ENCODE measurements around the gene RET.

RET gene

DNA sequence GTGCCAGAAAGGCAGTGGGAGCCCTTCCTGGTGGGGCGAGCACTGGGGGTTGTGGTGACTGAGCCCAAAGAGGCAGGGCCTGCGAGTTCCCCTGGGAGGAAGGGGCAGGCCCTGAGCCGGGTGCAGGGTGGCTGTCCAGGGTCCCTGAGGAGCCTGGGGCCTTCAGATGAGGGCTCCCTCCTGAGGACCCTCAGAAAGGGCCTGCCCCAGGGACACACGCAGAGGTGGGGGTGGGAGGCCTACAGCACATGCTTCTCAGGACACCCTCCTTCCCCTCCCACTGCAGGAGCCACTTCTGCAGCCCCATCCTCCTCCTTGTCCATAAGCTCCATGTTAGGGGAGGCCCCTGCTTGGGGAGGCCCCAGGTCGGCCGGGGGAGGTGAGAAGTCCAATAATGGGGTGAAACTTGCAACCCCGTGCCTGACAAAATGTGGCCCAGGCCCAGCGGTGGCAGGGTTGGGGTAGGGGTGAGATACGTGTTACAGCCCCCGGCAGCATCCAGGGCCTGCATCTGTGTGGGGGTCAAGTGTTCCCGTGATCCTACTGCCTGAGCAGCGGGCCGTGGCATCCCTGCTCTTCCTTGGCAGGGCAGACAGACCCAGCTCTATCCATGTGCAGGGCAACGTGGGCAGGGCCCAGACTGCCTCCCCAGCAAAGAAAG is 31.8 kb upstream of the RET start:
- DNase-seq, result no peak

GRCh38 chr10:43045631-43046287 is 31.1 kb upstream of the RET start:
- DNase-seq, result no peak

- no peak for DNase-seq
These were observed 30.4 kb upstream of the RET start for GRCh38 chr10:43046288-43046991.

DNA sequence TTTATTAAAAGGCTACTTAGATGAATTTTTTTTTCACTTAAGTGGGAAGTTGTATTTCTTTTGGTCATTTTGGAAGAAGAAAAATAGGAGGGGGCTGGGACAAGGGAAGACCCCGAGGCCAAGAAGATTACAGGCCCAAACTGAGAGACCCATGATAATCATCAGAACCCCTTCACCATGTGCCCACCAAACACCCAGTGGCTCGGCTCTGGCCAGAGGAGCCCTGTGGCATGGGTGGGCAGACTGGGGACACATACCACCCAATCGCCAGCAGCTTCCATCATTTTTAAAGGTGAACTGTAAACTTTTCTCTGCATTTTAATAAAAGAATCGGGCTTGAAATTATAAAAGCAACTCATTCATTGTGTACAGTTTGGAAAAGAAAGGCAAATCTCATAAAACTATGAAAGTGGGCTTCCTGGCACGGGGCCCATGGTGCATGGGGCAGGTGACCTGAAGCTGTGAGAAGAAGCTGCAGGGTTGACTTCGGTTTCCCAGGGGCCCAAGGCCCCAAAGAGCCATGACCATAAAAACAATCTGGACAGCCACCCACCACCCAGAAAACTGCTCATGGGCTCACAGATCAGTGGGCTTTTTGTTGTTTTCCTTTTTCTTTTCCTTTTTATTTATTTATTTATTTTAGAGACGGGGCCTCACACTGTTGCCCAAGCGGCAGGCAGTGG is 29.4 kb upstream of the RET start:
- no peak for DNase-seq

- no peak for DNase-seq
These were observed 28.4 kb upstream of the RET start for GRCh38 chr10:43048301-43049051.

GRCh38 chr10:43049081-43049551 is 27.8 kb upstream of the RET start:
- DNase-seq, result no peak

GRCh38 chr10:43050011-43050410 is 26.9 kb upstream of the RET start:
- no peak for DNase-seq

GRCh38 chr10:43053825-43054224 is 23.0 kb upstream of the RET start:
- DNase-seq, result no peak

DNA sequence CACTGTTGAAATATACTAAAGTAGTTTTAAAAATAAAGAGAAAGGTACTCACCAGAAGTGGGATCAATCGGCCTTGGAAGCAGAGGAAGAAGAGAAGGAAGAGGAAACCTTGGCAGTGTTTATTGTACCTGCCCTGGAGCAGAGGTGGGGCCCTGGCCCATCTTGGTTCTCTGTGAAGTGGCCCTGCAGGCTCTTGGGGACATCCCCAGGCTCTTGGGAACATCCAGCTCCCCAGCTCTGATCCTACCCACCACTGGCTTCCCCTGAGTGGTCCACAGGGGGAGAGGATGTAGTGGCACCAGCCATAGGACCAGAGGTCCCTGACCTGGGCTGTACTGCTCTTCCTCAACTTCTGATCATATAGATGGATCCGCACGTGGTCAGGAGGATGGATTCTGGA is 22.3 kb upstream of the RET start:
- no peak for DNase-seq

DNA sequence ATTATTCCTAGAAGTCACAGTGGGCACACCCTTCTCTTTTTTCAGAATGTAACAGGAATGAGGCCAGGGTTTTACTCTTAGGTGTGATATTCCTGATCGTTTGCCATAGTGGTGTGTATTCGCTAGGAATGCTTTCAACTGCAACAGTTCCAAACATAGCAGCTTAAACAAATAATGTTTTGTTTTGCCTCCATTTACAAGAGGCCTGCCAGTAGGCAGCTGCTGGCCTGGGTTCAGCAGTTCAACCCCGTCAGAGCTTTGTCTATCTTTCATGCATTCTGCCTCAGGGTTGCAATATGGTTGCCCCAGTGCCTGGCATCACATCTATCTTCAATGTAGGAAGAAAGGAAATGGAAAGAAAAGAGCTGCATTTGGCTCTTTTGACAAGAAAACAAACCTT is 21.7 kb upstream of the RET start:
- no peak for DNase-seq

GRCh38 chr10:43055991-43056567 is 20.8 kb upstream of the RET start:
- DNase-seq, result no peak

DNA sequence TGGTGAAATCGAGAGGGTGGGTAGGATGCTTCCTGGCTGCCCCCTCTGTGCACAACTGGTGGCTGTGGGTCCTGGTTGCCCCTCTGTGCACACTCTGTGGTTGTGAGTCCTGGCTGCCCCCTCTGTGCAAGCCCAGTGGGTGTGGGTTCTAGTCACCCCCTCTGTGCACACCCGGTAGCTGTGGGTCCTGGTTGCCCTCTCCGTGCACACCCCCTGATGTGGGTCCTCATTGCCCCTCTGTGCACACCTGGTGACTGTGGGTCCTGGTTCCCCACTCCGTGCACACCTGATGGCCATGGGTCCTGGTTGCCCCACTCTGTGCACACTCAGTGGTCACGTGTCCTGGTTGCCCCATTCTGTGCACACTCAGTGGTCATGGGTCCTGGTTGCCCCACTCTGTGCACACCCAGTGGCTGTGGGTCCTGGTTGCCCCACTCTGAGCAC is 20.3 kb upstream of the RET start:
- no peak for DNase-seq

DNA sequence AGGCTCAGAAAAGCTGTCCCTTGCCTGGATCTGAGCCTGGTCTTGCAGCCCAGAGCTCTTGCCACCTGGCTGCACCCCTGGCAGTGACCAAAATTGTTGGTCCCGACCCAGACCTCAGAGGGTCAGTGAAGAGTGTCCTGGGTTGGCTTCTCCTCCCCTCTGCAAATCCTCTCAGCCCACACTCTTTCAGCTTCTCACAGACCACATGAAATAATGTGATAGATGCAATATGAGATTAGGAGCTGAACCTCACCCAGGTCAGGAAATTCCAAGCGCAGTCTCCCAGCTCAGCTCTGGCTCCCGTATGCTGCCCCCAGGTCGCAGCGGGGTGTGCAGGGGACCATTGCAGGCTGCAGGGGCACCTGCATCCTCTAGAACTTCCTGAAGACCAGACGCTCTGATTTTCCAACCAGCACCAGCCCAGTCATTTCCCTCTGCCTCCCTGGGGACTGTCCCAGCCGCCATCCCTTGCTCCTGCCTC is 19.6 kb upstream of the RET start:
- no peak for DNase-seq

GRCh38 chr10:43057831-43058340 is 19.0 kb upstream of the RET start:
- no peak for DNase-seq

DNA sequence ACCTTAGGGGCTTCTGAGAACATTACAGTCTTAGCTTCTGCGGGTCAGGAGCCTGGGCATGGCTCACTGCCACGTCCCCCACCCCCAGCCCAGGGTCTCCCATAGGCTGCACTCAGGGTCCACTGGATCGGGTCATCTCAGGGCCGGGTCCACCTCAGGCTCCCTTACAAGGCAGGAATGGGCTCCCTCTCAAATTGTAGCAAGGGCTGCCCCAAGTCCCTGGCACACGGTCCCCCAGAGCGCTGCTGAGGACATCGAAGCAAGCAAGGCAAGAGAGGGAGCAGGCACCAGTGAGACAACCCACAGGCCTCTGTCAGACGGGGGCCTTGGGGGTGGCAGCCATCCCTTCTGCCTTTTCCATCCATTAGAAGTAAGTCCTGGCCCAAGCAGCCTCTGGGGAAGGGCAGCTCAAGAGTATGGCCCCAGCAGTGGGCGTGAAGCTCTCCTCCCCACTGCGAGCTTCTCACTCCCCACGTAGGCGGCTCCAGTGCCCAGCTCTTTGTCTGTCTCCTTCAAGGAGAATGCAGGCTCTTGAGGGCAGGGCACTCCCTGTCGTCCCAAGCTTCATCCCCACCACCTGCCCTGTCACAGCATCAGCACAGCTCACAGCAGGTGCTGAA is 18.0 kb upstream of the RET start:
- no peak for DNase-seq

DNA sequence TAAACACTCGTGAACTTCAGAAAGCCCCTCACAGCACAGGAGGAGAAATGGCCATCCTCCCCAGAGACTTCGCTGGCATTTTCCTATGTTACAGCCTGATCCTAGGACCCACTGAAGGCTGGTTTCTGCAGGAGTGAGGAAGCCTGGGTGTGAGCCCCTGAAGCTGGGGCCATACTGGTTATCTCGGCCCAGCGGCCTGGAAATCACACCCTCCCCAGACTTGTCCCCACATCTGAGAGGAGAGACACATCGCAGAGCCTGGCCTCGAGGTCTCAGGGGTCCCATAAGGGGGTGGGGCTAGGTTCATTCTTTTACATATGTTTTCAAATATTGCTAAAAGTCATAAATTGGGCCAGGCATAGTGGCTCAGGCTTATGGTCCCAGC is 17.5 kb upstream of the RET start:
- DNase-seq, result no peak

DNA sequence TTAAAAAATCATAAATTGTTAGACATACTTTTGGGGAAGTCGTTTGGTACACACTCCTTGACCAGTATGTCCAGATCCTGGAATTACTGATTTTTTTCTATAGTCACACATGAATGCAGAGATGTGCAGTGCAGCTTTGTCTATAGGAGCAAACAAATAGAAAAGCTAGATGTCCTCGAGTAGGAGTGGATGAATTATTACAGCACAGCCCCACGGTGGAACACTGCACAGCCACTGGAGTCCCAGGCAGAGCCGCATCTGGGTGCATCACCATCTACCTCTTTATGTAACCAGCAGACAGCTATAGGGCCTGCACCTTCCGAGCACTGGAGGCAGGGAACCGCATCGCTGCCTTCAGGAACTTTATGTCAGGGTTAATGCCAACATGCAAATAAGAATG is 17.0 kb upstream of the RET start:
- DNase-seq, result no peak

DNA sequence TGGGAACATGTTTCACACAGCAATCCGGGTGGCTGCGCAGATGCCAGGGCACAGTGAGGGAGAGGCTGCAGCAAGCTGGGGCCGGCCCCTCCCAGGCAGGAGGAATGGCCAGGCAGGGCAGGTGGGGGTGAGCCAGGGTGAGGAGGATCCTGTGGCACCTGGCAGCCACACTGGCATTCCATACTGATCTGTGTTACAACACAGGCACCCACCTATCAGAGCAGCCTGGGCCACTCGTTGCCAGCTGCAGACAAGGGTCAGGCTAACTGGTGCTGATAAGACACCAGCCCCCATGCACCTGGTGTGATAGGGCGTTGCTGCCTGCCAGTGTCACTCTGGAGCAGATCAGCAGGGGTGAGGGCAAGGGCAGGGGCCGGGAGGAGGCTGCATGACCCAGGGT is 16.6 kb upstream of the RET start:
- no peak for DNase-seq

GRCh38 chr10:43061331-43061730 is 15.5 kb upstream of the RET start:
- DNase-seq, result no peak

DNA sequence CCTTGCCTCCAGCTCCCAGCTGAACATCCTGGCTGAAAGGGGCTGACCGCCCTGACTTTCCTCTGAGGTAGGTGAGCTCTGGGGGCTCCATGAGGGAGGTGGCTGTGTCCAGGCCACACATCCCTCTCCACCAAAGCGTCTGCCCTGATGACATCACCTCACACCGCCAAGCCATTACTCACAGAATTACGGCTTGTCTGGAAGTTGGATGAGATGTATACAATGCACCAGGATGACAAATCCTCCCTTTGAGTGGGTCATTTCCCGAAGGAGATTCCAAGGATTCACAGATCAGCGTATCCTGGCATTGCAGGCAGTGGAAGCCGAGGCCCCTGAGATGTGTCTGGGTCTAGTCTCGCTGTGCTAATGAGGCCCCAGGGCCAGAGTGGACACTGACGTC is 15.1 kb upstream of the RET start:
- DNase-seq, result no peak

DNA sequence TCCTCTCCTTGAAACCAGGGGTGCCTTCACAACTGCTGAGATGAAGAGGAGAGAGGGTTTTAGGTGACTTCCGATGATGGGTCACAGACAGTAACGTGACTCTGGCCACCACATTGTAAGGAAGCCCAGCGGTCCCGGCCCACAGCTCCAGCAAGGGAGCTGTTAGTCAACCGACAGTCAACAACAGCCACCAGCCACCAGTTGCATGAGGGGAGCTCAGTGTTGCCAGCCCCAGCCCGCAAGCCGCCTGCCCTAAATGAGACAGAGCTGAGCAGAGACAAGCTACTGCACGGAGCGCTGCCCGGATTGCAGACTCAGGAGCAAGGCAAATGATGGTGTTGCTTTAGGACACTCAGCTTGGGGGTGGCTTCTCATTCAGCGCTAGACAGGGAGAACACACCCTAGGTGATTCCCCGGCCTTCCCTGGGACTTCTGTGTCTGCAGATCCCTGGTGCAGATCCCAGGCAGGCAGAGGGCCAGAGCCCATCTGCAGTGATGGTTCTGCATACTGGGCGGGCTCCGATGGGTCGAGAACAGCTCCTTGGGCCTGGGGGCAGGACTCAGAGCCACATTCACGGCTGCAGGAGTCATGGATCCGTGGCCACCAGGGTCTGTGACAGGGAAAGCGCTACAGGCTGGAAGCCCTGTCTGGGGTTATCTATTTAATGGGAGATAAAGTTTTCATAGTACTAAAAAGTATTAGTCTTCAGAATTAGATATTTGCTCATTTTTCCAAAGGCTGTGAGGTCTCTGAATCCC is 14.3 kb upstream of the RET start:
- DNase-seq, result no peak
